HEK293 (cell line): Measurements from ENCODE around the gene OTOF.

ENCODE experiments used
- CTCF ChIA-PET: fragments of 350-600 bp; formaldehyde crosslinking; extraction: SDS; loops from one replicate; lab custom pipeline; 2021; ENCODE audit warnings: antibody characterized with exemption; lab: Yijun Ruan, JAX
- POLR2A ChIA-PET: fragments of 300-600 bp; formaldehyde crosslinking; extraction: SDS; loops from one replicate; lab custom pipeline; 2020; ENCODE audit warnings: antibody characterized with exemption, inconsistent platforms; lab: Yijun Ruan, JAX
- H3K27ac ChIP-seq: fragments of 200-500 bp; sonication (Bioruptor generic); 2 replicates; pipeline ENCODE4 v1.5.1; 2014; ENCODE audit warnings: low read depth, low read length, control low read depth, inconsistent platforms; ENCODE audit errors: extremely low read depth
- H3K36me3 ChIP-seq, 2 experiments: fragments of 200-500 bp in 1 of 2; sonication (Bioruptor generic) in 1 of 2; 1 replicate in 1 of 2; 2 replicates in 1 of 2; pipeline ENCODE4 v1.5.1; 2014 to 2017; ENCODE audit warnings: inconsistent platforms in 2 of 2, low read length in 2 of 2; ENCODE audit not compliant: control insufficient read depth in 2 of 2, insufficient read depth in 1 of 2
- H3K4me1 ChIP-seq: fragments of 200-500 bp; sonication (Bioruptor generic); 2 replicates; pipeline ENCODE4 v1.5.1; 2014; ENCODE audit warnings: mild to moderate bottlenecking, low read length, inconsistent platforms; ENCODE audit not compliant: control insufficient read depth, insufficient read depth
- H3K4me3 ChIP-seq: 2 replicates; pipeline ENCODE4 v1.5.1; 2011; ENCODE audit warnings: low read depth, mild to moderate bottlenecking, control low read depth, low read length, moderate library complexity
- H3K9me3 ChIP-seq: fragments of 200-500 bp; sonication (Bioruptor generic); 2 replicates; pipeline ENCODE4 v1.5.1; 2014; ENCODE audit warnings: low read depth, low read length, inconsistent platforms; ENCODE audit not compliant: control insufficient read depth, insufficient read depth
- BCL11A ChIP-seq: fragments of 450-650 bp; formaldehyde crosslinking; IDR thresholded peaks from 2 replicates; pipeline ENCODE4 v1.5.1; 2016; ENCODE audit warnings: low read depth, missing biosample characterization, missing genetic modification characterization
- FEZF1 ChIP-seq: fragments of 450-650 bp; formaldehyde crosslinking; IDR thresholded peaks from 2 replicates; pipeline ENCODE4 v1.5.1; 2016; ENCODE audit warnings: missing biosample characterization, missing genetic modification characterization
- HOXA7 ChIP-seq: sonication (generic); formaldehyde crosslinking; IDR thresholded peaks from 2 replicates; pipeline ENCODE4 v1.8.1; 2022; ENCODE audit warnings: missing genetic modification reagents, borderline replicate concordance
- KLF10 ChIP-seq: fragments of 450-650 bp; IDR thresholded peaks from 2 replicates; pipeline ENCODE4 v1.5.1; 2018; ENCODE audit warnings: missing biosample characterization, mild to moderate bottlenecking, missing genetic modification characterization
- KLF7 ChIP-seq: fragments of 450-650 bp; formaldehyde crosslinking; IDR thresholded peaks from 2 replicates; pipeline ENCODE4 v1.5.1; 2016; ENCODE audit warnings: missing biosample characterization, missing genetic modification characterization, borderline replicate concordance
- KLF8 ChIP-seq: fragments of 450-650 bp; formaldehyde crosslinking; IDR thresholded peaks from 2 replicates; pipeline ENCODE4 v1.5.1; 2016; ENCODE audit warnings: missing biosample characterization, missing genetic modification characterization
- SETDB1 ChIP-seq: IDR thresholded peaks from one replicate; pipeline ENCODE4 v1.6.1; 2017; ENCODE audit warnings: mild to moderate bottlenecking, low read length, moderate library complexity, mixed read lengths; ENCODE audit not compliant: insufficient read length
- ZBTB1 ChIP-seq: fragments of 450-650 bp; formaldehyde crosslinking; IDR thresholded peaks from 2 replicates; pipeline ENCODE4 v1.5.1; 2016; ENCODE audit warnings: missing biosample characterization, missing genetic modification characterization
- ZBTB17 ChIP-seq: fragments of 450-650 bp; formaldehyde crosslinking; IDR thresholded peaks from 2 replicates; pipeline ENCODE4 v1.5.1; 2016; ENCODE audit warnings: missing biosample characterization, missing genetic modification characterization
- ZFP41 ChIP-seq: fragments of 450-650 bp; formaldehyde crosslinking; IDR thresholded peaks from 2 replicates; pipeline ENCODE4 v1.5.1; 2016; ENCODE audit warnings: missing biosample characterization, missing genetic modification characterization, borderline replicate concordance
- ZNF133 ChIP-seq: fragments of 450-650 bp; formaldehyde crosslinking; IDR thresholded peaks from 2 replicates; pipeline ENCODE4 v1.5.1; 2016; ENCODE audit warnings: missing biosample characterization, missing genetic modification characterization
- ZNF140 ChIP-seq: fragments of 450-650 bp; formaldehyde crosslinking; IDR thresholded peaks from 2 replicates; pipeline ENCODE4 v1.5.1; 2016; ENCODE audit warnings: missing biosample characterization, missing genetic modification characterization
- ZNF169 ChIP-seq: fragments of 450-650 bp; formaldehyde crosslinking; IDR thresholded peaks from 2 replicates; pipeline ENCODE4 v1.5.1; 2016; ENCODE audit warnings: missing biosample characterization, missing genetic modification characterization
- ZNF202 ChIP-seq: fragments of 450-650 bp; formaldehyde crosslinking; IDR thresholded peaks from 2 replicates; pipeline ENCODE4 v1.5.1; 2016; ENCODE audit warnings: missing biosample characterization, missing genetic modification characterization, borderline replicate concordance
- ZNF26 ChIP-seq: fragments of 450-650 bp; formaldehyde crosslinking; IDR thresholded peaks from 2 replicates; pipeline ENCODE4 v1.5.1; 2016; ENCODE audit warnings: missing biosample characterization, missing genetic modification characterization
- ZNF335 ChIP-seq: fragments of 450-650 bp; formaldehyde crosslinking; conservative IDR thresholded peaks from 2 replicates; pipeline ENCODE4 v1.5.1; 2016; ENCODE audit warnings: missing biosample characterization, missing genetic modification characterization
- ZNF37A ChIP-seq: fragments of 450-650 bp; IDR thresholded peaks from 2 replicates; pipeline ENCODE4 v1.5.1; 2018; ENCODE audit warnings: missing biosample characterization, missing genetic modification characterization
- ZNF514 ChIP-seq: fragments of 450-650 bp; formaldehyde crosslinking; IDR thresholded peaks from 2 replicates; pipeline ENCODE4 v1.5.1; 2016; ENCODE audit warnings: missing biosample characterization, missing genetic modification characterization
- ZNF621 ChIP-seq: fragments of 450-650 bp; formaldehyde crosslinking; IDR thresholded peaks from 2 replicates; pipeline ENCODE4 v1.5.1; 2017; ENCODE audit warnings: missing biosample characterization, missing genetic modification characterization
- ZNF660 ChIP-seq: fragments of 450-650 bp; IDR thresholded peaks from 2 replicates; pipeline ENCODE4 v1.5.1; 2018; ENCODE audit warnings: missing biosample characterization, mild to moderate bottlenecking, missing genetic modification characterization
- ZNF677 ChIP-seq: fragments of 450-650 bp; IDR thresholded peaks from 2 replicates; pipeline ENCODE4 v1.5.0; 2018; ENCODE audit warnings: missing biosample characterization, mild to moderate bottlenecking, missing genetic modification characterization, moderate library complexity
- ZNF76 ChIP-seq: fragments of 450-650 bp; formaldehyde crosslinking; IDR thresholded peaks from 2 replicates; pipeline ENCODE4; 2016; ENCODE audit warnings: low read depth, missing biosample characterization, missing genetic modification characterization, borderline replicate concordance
- ZNF768 ChIP-seq: fragments of 450-650 bp; formaldehyde crosslinking; IDR thresholded peaks from 2 replicates; pipeline ENCODE4 v1.5.1; 2018; ENCODE audit warnings: missing biosample characterization, mild to moderate bottlenecking, missing genetic modification characterization
- ZNF843 ChIP-seq: fragments of 450-650 bp; formaldehyde crosslinking; IDR thresholded peaks from 2 replicates; pipeline ENCODE4 v1.5.1; 2016; ENCODE audit warnings: missing biosample characterization, missing genetic modification characterization
- TF ChIP-seq, protein P1 (sequence below): fragments of 450-650 bp; formaldehyde crosslinking; IDR thresholded peaks from 2 replicates; pipeline ENCODE4 v1.5.0; 2017; ENCODE audit warnings: missing biosample characterization, missing genetic modification characterization, borderline replicate concordance

Gene OTOF

GRCh38 chr2:26494891-26495290 lies 17.0 kb upstream of the OTOF start:
- TF ChIP-seq ZNF843 (tag by site-specific recombination) (no peak), ZFP41 (tag by site-specific recombination) (no peak), ZNF677 (tag by site-specific recombination) (no peak), ZBTB17 (tag by site-specific recombination) (no peak), ZNF140 (no peak), HOXA7 (no peak), SETDB1 (no peak), ZNF76 (tag by site-specific recombination) (no peak), ZNF37A (no peak), KLF8 (tag by site-specific recombination) (no peak), BCL11A (tag by site-specific recombination) (no peak), ZNF621 (tag by site-specific recombination) (no peak), ZNF26 (tag by site-specific recombination) (no peak), ZNF335 (no peak), ZNF133 (tag by site-specific recombination) (no peak), ZNF768 (tag by site-specific recombination) (no peak), ZNF660 (tag by site-specific recombination) (no peak), ZNF514 (tag by site-specific recombination) (no peak), KLF7 (tag by site-specific recombination) (no peak)
- TF ChIP-seq, all 188 proteins: peak for 0
- H3K4me1 ChIP-seq, result no peaks in the 10 kb centered on the region
- H3K9me3 ChIP-seq, result no peaks in the 10 kb centered on the region
- POLR2A ChIA-PET, result no interaction called here
- H3K27ac ChIP-seq, result no peak overlapping the region
- H3K4me3 ChIP-seq, result no peak overlapping the region
- no peaks in the 10 kb centered on the region for H3K36me3 ChIP-seq
- CTCF ChIA-PET, result interaction anchor here (0.7 kb wide), 1 partner anchor 350 kb away, joined by 4 read pairs; no protein-coding TSS in a partner anchor

GRCh38 chr2:26494199-26494598 lies 16.3 kb upstream of the OTOF start:
- H3K27ac ChIP-seq, result no peak overlapping the region
- H3K36me3 ChIP-seq, result no peaks in the 10 kb centered on the region
- POLR2A ChIA-PET, result no interaction called here
- H3K9me3 ChIP-seq, result no peaks in the 10 kb centered on the region
- no peaks in the 10 kb centered on the region for H3K4me1 ChIP-seq
- H3K4me3 ChIP-seq, result no peak overlapping the region
- TF ChIP-seq ZBTB1 (tag by site-specific recombination), result no peak
- TF ChIP-seq KLF10 (tag by site-specific recombination), result no peak
- no peak for TF ChIP-seq ZNF202 (tag by site-specific recombination)
- no peak for TF ChIP-seq ZNF169 (tag by site-specific recombination)
- TF ChIP-seq, protein P1, sequence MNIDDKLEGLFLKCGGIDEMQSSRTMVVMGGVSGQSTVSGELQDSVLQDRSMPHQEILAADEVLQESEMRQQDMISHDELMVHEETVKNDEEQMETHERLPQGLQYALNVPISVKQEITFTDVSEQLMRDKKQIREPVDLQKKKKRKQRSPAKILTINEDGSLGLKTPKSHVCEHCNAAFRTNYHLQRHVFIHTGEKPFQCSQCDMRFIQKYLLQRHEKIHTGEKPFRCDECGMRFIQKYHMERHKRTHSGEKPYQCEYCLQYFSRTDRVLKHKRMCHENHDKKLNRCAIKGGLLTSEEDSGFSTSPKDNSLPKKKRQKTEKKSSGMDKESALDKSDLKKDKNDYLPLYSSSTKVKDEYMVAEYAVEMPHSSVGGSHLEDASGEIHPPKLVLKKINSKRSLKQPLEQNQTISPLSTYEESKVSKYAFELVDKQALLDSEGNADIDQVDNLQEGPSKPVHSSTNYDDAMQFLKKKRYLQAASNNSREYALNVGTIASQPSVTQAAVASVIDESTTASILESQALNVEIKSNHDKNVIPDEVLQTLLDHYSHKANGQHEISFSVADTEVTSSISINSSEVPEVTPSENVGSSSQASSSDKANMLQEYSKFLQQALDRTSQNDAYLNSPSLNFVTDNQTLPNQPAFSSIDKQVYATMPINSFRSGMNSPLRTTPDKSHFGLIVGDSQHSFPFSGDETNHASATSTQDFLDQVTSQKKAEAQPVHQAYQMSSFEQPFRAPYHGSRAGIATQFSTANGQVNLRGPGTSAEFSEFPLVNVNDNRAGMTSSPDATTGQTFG (tag by site-specific recombination), result no peak
- no peak for TF ChIP-seq FEZF1 (tag by site-specific recombination)
- CTCF ChIA-PET, result no interaction called here
